ENCODE results near the gene CA4. TPM values are rescaled to one million over a fixed set of nuclear protein-coding genes. Genes with fewer than 3 reads are reported as not detected.

Gene CA4
- total and polyA plus RNA-seq, 10 of the 15 experiments (the other 5 are each of a cell fraction or from before 2014, with no cell fraction given), result 0.13 to 0.31 TPM; not detected in 8

DNA sequence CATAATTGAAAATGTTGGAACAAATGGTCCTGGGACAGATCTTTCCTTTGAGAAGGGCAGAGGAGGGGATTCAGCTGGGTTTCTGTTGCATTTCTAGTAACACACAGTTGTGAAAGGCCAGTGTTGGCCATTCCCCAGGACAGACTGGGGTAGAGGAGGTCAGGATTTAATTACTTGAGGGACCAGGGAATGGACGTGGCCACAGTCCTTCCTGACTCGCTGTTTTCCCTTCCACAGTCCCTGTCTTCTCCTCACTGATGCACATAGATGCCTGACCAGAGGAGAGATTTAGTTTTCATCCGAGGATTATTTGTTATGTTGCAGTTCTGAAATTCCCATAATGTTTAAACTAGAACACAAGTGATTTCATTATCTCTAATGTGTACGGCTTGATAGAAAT is 45.8 kb upstream of the CA4 start:
- H3K9ac ChIP-seq (ENCODE audit: control insufficient read depth, insufficient read depth, low read length), result no peak overlapping the region
- intact Hi-C loops (cut with micrococcal nuclease; ENCODE audit: unreplicated experiment), result no loop called here
- FAIRE-seq (no peak), ATAC-seq (no peak), DNase-seq (ENCODE audit: low read depth, low spot score) (no peak)
- H3K4me1 ChIP-seq (ENCODE audit: control insufficient read depth, insufficient read depth, low read length), result peaks cover 11% of the 10 kb centered on the region
- H2AFZ ChIP-seq (ENCODE audit: control insufficient read depth, low read depth, low read length), result no peak overlapping the region
- POLR2A ChIA-PET, result no interaction called here
- H3K27ac ChIP-seq (ENCODE audit: control insufficient read depth, insufficient read depth), result no peak overlapping the region
- no peaks in the 10 kb centered on the region for H4K20me1 ChIP-seq (ENCODE audit: control insufficient read depth, insufficient read depth)
- SMC1A ChIA-PET (ENCODE audit: uncharacterized antibody, unreplicated experiment), result interaction anchor here (0.6 to 3.0 kb wide), 2 partner anchors 13 to 534 kb away, joined by 3 to 19 read pairs; no protein-coding TSS in a partner anchor
- H3K4me3 ChIP-seq, result no peak overlapping the region
- H3K4me2 ChIP-seq (ENCODE audit: control insufficient read depth, insufficient read depth), result no peak overlapping the region
- H3K36me3 ChIP-seq (ENCODE audit: control insufficient read depth in 2 of 2, insufficient read depth in 2 of 2, low read length in 1 of 2), result no peaks in the 10 kb centered on the region
- no peaks in the 10 kb centered on the region for H3K79me2 ChIP-seq (ENCODE audit: control insufficient read depth, insufficient read depth, low read length)
- RAD21 ChIA-PET (ENCODE audit: unreplicated experiment), result no interaction called here
- CTCF ChIA-PET, result no interaction called here
- TF ChIP-seq DPF2 (IDR thresholded peaks at IDR 0.05), result no peak
- TF ChIP-seq, protein P1, sequence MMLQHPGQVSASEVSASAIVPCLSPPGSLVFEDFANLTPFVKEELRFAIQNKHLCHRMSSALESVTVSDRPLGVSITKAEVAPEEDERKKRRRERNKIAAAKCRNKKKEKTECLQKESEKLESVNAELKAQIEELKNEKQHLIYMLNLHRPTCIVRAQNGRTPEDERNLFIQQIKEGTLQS (IDR thresholded peaks at IDR 0.05; ENCODE audit: borderline replicate concordance, extremely low read depth, low read depth, low read length), result no peak
- BruUV-seq (replicated peaks), result no TSS peak
- H3K9me3 ChIP-seq (replicated peaks; ENCODE audit: control insufficient read depth, insufficient read depth, low read length), result no peaks in the 10 kb centered on the region
- H3K27me3 ChIP-seq (replicated peaks in 1 of 2; ENCODE audit: control insufficient read depth in 2 of 2, insufficient read depth in 2 of 2, low read length in 1 of 2), result no peaks in the 10 kb centered on the region
- in situ Hi-C loops (cut with MboI), result no loop called here
- 77% methylated on average over 4 of the region's 4 CpGs for WGBS (ENCODE audit: insufficient coverage, insufficient replicate concordance, low lambda C conversion rate, missing lambda C conversion rate)

DNA sequence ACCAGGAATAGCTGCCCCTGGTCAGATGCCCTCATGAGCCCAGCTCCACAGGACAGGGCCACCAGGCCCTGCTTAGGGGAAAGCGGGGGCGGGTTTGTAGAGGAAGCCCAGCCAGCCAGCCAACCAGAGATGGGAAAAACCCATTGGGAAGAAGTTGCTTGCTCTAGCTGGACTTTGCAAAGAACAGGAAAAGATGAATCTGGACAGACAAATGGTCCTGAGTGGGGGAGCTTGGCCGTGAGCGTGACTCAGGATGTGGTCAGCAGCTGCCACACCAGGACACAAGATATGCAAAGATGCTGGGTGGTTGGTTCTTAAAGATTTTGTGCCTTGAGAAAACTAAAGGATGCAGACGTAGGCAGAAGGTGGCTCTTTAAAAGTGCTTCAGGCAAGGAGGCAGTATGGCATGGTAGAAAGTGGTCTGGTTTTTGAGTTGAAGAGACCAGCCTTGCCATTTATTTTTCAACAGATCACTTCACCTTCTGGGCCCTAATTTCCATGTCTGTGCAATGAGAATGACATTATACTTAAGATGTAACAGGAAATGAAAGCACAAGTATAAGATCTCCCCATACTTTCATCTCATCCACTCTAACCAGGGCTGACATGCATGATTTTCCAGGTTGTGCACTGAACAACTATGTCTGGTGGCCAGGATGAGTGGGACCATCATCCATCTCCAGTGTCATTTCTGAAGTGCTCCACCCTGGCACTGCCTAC is 43.3 kb upstream of the CA4 start:
- no peak overlapping the region for H3K27ac ChIP-seq (ENCODE audit: control insufficient read depth, insufficient read depth)
- POLR2A ChIA-PET, result interaction anchor here (0.6 to 0.8 kb wide), 2 partner anchors 9 to 28 kb away, joined by 3 to 5 read pairs; partner anchors contain the start of gene HEATR6
- no peaks in the 10 kb centered on the region for H4K20me1 ChIP-seq (ENCODE audit: control insufficient read depth, insufficient read depth)
- H3K9ac ChIP-seq (ENCODE audit: control insufficient read depth, insufficient read depth, low read length), result no peak overlapping the region
- H3K79me2 ChIP-seq (ENCODE audit: control insufficient read depth, insufficient read depth, low read length), result no peaks in the 10 kb centered on the region
- no peak for DNase-seq (ENCODE audit: low read depth, low spot score)
- RAD21 ChIA-PET (ENCODE audit: unreplicated experiment), result interaction anchor here (1.6 kb wide), 1 partner anchor 28 kb away, joined by 5 read pairs; the partner anchor contains the start of gene HEATR6
- H2AFZ ChIP-seq (ENCODE audit: control insufficient read depth, low read depth, low read length), result no peak overlapping the region
- no TSS peak for BruUV-seq (replicated peaks)
- H3K4me1 ChIP-seq (ENCODE audit: control insufficient read depth, insufficient read depth, low read length), result peaks cover 11% of the 10 kb centered on the region
- in situ Hi-C loops (cut with MboI), result no loop called here
- peak; percentile 62 for ATAC-seq
- SMC1A ChIA-PET (ENCODE audit: uncharacterized antibody, unreplicated experiment), result interaction anchor here (3.0 kb wide), 1 partner anchor 15 kb away, joined by 19 read pairs; no protein-coding TSS in a partner anchor
- H3K9me3 ChIP-seq (replicated peaks; ENCODE audit: control insufficient read depth, insufficient read depth, low read length), result no peaks in the 10 kb centered on the region
- H3K36me3 ChIP-seq (ENCODE audit: control insufficient read depth in 2 of 2, insufficient read depth in 2 of 2, low read length in 1 of 2), result no peaks in the 10 kb centered on the region
- no peaks in the 10 kb centered on the region for H3K27me3 ChIP-seq (replicated peaks in 1 of 2; ENCODE audit: control insufficient read depth in 2 of 2, insufficient read depth in 2 of 2, low read length in 1 of 2)
- intact Hi-C loops (cut with micrococcal nuclease; ENCODE audit: unreplicated experiment), result no loop called here
- H3K4me2 ChIP-seq (ENCODE audit: control insufficient read depth, insufficient read depth), result peak overlapping the region; percentile 21; the same call in 1 of the 2 replicates
- no peak overlapping the region for H3K4me3 ChIP-seq
- no peak for FAIRE-seq
- TF ChIP-seq KDM1A (IDR thresholded peaks at IDR 0.05; ENCODE audit: borderline replicate concordance) (no peak), TARDBP (IDR thresholded peaks at IDR 0.05; ENCODE audit: borderline replicate concordance) (no peak), ASH2L (IDR thresholded peaks at IDR 0.05; ENCODE audit: borderline replicate concordance, low read depth) (no peak), FOS (IDR thresholded peaks at IDR 0.05; ENCODE audit: borderline replicate concordance, extremely low read depth, insufficient read length) (no peak), RUNX3 (IDR thresholded peaks at IDR 0.05; ENCODE audit: low read length) (peak; percentile 44), ETV6 (conservative IDR thresholded peaks at IDR 0.05 in 1 of 2, IDR thresholded peaks at IDR 0.05 in 1 of 2; ENCODE audit: borderline replicate concordance in 1 of 2, low read depth in 1 of 2) (no peak), NFXL1 (IDR thresholded peaks at IDR 0.05; ENCODE audit: borderline replicate concordance) (peak; percentile 21; the same call in 1 of the 2 replicates), RAD21 (IDR thresholded peaks at IDR 0.05; ENCODE audit: insufficient read depth, low read depth, low read length) (no peak), POU2F2 (IDR thresholded peaks at IDR 0.05; ENCODE audit: borderline replicate concordance, low read depth, low read length) (0 out of 3 replicates have a peak, but pooled peaks have one; percentile 32), NR2F1 (conservative IDR thresholded peaks at IDR 0.05) (no peak)
- CTCF ChIA-PET, result no interaction called here
- WGBS (ENCODE audit: insufficient coverage, insufficient replicate concordance, low lambda C conversion rate, missing lambda C conversion rate), result 32% methylated on average over 5 of the region's 5 CpGs
